Hematopoietic multipotent progenitor cell treated with erythropoietin and hydrocortisone succinate and interleukin-3 and kit ligand, for 8 days (in vitro differentiated cells): ENCODE data around the gene SMIM11.
"Not testable (repeated sequence)": the region's sequence is repeated elsewhere in the genome, so short reads cannot be mapped to it uniquely, and the experiment has no call there.

Experiments
- DNase-seq: peaks from one replicate; pipeline ENCODE4 v3.0.0-alpha.2; 2015

The SMIM11 gene

GRCh38 chr21:34357889-34358288 lies 17.4 kb upstream of the SMIM11 start:
- DNase-seq, result no peak

GRCh38 chr21:34358866-34359265 lies 16.4 kb upstream of the SMIM11 start:
- no peak for DNase-seq

- no peak for DNase-seq
Observed at GRCh38 chr21:34360488-34361241, 14.6 kb upstream of the SMIM11 start.

- no peak for DNase-seq
Observed at GRCh38 chr21:34362136-34362444, 13.2 kb upstream of the SMIM11 start.

- DNase-seq, result no peak
Observed at GRCh38 chr21:34362670-34363069, 12.6 kb upstream of the SMIM11 start.

GRCh38 chr21:34363733-34364132 lies 11.6 kb upstream of the SMIM11 start, which contains the start of gene KCNE2:
TSS of gene KCNE2 (plus strand) at chr21:34364006. CDS start at chr21:34370479, 6,473 bp downstream.
- DNase-seq, result no peak

- DNase-seq, result no peak
Observed at GRCh38 chr21:34364921-34365320, 10.4 kb upstream of the SMIM11 start.

GRCh38 chr21:34365809-34366208 lies 9.5 kb upstream of the SMIM11 start:
- DNase-seq, result no peak

GRCh38 chr21:34367320-34367935 lies 7.9 kb upstream of the SMIM11 start:
- peak; percentile 81 for DNase-seq

- DNase-seq, result no peak
Observed at GRCh38 chr21:34369741-34370140, 5.6 kb upstream of the SMIM11 start.

- no peak for DNase-seq
Observed at GRCh38 chr21:34372321-34372720, 3.0 kb upstream of the SMIM11 start.

GRCh38 chr21:34374462-34374861 lies 845 bp upstream of the SMIM11 start:
- not testable (repeated sequence) for DNase-seq

GRCh38 chr21:34375619-34375972 lies 289 bp downstream of the SMIM11 start:
- not testable (repeated sequence) for DNase-seq

GRCh38 chr21:34383138-34383537 lies 7.8 kb downstream of the SMIM11 start:
- not testable (repeated sequence) for DNase-seq

GRCh38 chr21:34383724-34384415 lies 8.6 kb downstream of the SMIM11 start:
- not testable (repeated sequence) for DNase-seq

GRCh38 chr21:34400522-34400921 lies 25.2 kb downstream of the SMIM11 start:
- DNase-seq, result not testable (repeated sequence)

- not testable (repeated sequence) for DNase-seq
Observed at GRCh38 chr21:34404742-34405141, 29.4 kb downstream of the SMIM11 start.

- not testable (repeated sequence) for DNase-seq
Observed at GRCh38 chr21:34405686-34406085, 30.4 kb downstream of the SMIM11 start.

- DNase-seq, result not testable (repeated sequence)
Observed at GRCh38 chr21:34406102-34406501, 30.8 kb downstream of the SMIM11 start.

GRCh38 chr21:34406676-34407075 lies 31.4 kb downstream of the SMIM11 start:
- DNase-seq, result not testable (repeated sequence)

GRCh38 chr21:34407294-34407693 lies 32.0 kb downstream of the SMIM11 start:
- DNase-seq, result not testable (repeated sequence)

- DNase-seq, result not testable (repeated sequence)
Observed at GRCh38 chr21:34417448-34418077, 42.3 kb downstream of the SMIM11 start.

- not testable (repeated sequence) for DNase-seq
Observed at GRCh38 chr21:34423805-34424204, 48.5 kb downstream of the SMIM11 start, which contains the start of gene SMIM34. TSS of gene SMIM34 (minus strand) at chr21:34423951. CDS start at chr21:34423839, 112 bp downstream.
